GM18861 (cell line): ENCODE data around the gene HSP90AB1.

Experiments used
- ATAC-seq: cut with Tn5 transposase; IDR thresholded peaks from one replicate; pipeline ENCODE4 v1.9.1; 2021; ENCODE audit not compliant: unreplicated experiment

The HSP90AB1 gene

DNA sequence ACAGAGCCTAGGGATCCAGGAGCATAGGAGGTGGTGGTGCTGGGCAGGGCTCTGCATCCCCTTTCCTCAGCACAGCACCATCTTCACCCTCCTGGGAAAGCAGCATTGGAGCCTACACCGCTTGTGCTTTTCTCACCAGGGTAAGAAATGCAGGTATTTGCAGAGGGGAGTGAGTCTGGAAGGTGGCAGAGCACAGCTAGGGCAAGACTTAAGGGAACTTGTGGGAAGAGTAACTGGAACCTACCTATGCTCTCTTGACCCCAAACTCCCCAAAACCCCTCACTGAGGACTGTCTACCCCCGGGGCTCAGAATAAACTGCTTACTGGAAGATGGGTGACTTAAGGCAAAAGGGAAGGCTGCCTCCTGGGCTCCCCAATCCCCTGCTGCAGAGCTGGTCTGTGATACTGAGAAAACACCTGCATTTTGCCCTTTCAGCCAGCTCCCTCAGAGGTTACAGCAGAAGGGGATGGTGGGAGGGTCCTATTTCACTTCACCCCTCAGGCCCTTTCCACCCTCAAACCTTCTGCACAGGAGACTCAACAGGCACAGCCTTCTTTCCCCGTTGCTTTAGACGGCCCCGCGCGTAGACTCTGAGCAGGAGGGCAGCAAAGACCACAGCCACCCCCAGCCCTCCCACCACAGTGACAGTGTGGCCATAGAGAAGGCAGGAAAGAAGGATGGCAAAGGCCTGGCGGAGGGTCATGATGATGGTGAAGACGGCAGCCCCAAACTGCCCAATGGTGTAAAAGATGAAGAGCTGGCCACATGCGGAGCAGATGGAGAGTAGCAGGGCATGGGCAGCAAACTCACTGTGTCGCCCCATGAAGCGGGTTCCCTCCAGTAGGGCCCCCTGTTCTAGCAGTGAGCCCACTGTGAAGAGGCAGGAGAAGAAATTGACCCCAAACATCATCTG is 7.5 kb downstream of the HSP90AB1 start:
- no peak for ATAC-seq

DNA sequence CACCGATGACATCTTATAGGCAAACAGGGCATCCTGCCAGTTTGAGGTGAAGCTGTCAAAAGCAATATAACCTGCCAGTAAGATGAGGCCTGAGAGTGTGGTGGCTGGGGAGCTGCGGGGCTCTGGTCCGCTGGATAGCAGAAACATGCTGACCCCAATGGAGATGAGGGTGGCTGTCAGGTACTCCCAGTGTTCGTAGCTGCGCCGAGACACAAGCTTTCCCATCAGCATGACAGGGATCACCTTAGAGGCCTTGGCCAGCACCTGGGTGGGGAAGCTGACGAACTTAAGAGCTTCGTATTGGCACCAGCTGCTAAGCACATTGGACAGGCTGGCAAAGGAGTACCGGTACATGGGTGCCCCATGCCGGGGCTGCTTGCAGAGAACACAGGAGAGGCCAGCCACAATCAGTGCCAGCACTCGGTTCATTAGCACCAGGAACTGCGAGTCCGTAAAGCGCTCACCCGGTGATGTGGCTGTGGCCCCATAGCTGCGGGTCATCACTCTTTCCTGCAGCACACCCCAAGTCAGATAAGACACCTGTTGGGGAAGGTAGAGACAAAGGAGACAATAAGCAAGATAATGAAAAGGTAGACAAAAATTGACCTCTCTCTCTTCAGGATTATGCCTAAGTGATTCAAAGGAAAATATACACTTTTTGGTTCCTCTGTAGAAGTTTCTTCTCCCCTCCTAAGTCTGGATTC is 8.4 kb downstream of the HSP90AB1 start:
- ATAC-seq: no peak

DNA sequence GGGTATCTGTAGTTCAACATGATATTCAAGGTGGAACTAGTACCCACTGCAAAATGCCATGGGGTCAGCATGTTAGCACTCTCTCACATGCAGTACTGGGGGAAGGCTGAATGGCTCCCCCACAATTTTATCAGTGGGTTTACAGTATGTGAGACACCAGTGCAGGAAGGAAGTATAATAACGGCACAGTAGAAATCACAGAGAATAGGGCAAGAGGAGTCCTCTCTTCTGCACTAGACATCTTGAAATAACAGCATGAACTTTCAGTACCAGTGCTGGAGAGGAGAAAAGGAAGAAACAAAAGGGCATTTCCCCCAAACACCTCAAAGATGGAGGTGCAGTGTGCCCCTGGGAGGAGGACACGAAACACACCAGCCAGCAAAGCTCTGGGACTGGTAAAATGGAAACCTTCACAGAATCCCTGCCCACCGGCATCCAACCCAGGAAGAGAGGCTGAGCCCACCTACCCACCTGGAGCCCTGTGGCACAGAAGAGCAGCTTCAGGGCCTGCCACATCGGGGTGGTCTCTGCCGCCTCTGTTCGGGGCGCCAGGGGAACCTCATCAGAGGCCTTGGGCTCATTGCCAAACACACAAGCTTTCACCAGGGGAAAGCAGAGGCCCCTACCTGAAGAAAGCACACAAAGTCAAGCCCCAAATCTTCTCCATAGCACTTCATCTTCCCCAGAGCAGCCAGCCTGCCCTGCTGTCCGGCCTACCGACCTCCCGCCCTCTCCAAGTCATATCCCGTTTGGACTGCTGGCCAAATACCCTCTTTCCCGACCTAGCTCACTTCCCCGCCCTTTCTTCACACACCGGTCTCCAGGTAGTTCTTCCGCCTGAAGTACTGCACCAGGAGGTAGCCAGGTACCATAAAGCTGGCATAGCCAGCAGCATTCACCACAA is 9.2 kb downstream of the HSP90AB1 start:
- no peak for ATAC-seq

DNA sequence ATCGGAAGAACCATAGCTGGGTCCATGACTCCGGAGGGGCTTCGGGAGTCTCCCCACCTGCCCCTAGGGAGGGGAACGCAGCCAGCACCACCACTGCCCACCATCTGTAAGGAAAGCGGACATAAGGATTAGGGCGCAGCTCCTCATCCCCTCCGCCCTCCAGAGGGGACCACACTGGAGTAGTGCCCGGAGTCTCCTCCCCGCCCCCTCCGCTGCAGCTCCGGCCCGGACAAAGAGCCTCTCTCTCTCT is 9.8 kb downstream of the HSP90AB1 start:
- ATAC-seq: no peak

DNA sequence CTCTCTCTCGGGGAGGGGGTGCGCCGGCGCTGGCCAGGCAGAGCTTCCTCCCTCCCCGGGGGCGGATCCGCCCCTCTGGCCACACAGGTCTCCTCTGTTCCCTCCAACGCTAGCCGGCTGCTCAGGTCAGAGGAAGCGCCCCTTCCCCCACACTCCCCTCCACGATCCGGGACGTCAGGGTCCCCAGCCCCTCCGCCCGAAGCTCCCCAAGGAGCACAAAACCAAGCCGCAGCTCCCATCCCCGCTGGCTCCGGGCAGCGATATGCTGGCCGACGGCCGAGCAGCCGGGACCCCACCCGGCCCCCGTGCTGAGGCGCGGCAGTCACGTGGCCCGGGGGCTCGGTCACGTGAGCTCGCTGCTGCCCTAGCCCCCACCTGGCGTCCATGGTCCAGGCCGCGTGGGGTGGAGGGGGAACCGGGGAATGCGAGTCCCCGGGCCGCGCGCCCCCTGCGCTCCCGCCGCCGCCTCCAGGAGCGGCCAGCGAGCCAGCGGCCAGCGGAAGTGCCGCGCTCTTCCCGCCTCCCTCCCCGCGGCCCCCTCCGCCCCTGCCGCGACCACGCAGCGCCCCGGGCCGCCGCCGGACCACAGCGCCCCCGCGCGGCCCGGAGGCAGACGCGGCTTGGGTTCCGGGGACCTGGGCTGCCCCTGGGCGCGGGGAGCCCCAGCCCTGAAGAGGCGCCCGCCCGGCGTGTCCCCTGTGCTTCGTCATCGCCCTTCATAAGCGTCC is 10.3 kb downstream of the HSP90AB1 start, which contains the start of gene SLC35B2:
SLC35B2 (minus strand) TSS at position 504 of the 728 bp plus-strand sequence; CDS start at position 386, 118 bp downstream.
- peak; percentile 36 for ATAC-seq

DNA sequence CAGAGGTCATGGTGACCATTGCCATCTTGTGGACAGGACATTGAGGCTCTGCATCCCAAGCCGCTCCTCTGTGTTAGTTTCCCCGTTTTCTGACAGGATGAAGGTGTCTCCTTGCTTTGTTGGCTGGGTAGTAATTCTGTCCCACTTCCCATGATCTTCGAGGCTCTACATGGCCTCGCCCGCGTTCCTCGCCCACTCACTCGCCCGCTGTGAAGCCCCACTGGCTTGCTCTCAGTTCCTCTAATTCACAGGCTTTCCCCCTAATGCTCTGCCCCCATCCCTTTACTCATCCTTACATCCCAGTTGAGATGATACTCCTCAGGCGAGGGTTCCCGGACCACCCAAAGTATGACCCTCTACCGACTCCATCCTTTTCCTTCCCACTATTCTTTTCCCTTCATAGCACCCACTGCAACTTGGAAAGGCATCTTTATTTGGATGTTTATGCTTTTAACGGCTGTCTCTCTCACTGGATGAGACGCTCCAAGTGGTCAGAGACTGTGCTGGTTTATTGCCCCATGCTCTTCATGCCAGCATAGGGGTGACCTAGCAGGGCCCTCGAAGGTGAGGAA is 10.9 kb downstream of the HSP90AB1 start:
- ATAC-seq: peak; percentile 13

DNA sequence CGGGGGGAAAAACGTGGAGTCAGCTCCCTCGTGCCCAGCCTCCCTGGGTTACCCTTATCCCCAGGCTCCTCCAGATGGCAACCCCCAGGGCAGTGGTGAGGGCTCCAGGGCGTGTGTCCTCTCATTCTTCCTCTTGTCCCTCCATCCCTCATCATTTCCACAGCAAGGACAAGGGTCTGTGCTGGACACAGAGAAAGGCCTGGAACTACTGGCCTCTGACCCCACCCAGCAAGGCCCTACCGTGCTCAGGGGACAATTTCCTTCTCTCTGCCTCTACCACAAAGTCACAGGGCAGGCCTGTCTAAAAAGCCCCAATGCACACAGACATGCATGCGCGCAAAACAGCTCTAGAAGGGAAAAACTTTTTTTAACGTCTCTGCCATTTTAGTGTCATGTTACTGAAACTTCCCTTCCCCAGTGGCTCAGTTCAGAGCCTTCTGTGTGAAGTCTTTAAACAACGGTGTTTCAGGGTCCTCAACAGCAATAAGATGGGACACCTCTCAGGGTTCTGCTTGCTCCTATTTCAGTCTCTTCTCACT is 11.5 kb downstream of the HSP90AB1 start:
- no peak for ATAC-seq

DNA sequence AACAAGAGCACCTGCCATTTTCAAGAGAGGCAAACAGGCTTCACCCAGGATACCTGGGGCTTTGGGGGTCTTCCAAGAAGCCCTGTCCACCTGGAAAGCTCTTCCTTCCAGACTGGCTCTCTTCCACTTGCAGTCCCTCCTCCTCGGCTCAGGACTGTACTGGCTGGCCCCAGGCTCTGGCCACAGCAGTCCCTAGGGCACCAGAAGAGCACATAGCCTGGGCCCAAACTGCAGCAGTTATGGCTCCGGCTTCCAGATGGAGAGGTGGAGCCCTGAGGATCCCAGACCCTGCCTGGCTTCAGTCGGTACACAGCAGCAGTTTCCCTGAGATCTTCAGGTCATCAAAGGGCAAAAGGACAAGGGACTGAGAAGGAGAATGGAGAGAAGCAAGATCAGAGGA is 12.0 kb downstream of the HSP90AB1 start:
- ATAC-seq: no peak

DNA sequence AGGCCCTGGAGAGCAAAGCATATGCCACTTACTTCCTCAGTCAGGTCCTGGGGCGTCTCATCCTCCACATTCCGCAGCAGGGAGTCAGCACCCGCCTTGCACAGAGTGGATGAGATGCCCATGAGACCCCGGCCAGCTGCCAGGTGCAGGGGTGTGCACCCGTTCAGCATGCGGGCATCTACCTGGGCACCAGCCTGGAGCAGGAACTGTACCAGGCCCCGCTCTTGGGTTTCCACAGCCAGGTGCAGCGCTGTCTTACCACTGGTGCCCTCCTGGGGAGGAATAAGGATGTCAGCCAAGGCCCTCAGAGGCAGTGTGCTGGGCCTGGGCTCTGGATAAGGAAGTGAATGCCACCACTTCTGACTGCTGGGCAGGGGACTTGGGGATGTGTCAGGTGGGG is 13.1 kb downstream of the HSP90AB1 start:
- ATAC-seq: no peak

DNA sequence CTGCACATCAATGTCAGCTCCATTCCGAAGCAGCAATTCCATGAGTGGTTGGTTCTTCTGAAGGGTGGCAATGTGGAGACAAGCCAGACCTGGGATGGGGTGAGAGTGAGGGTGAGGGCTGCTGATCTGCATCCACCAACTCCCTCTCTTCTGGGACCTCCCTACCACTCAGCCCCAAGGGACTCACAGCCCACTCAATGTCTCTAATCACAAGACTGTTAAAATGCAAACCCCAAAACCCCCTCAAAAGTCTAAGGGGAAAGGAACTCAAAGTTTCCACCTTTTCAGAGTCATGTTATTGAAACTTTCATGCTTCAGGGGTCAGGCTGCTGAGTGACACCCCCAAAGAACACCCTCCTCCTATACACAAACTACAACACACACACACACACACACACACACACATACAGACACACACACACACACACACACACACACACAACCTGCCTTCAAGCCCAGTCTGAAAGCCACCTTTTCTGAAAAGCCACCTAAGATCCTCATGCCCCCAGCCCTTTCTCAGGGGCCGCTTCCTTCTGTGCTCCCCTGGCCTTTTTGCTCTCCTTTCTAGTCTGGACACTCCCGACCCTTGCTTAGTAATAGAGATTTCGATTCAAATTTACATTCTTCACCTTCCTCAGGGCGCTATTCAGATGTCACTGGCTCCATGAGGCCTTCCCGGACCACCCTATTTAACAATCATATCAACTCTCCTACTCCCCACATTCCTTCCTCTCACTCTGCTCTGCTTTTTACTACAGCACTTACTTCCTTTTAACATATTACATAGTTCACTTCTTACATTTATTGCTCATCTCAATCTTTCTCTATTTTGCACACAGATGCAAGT is 13.8 kb downstream of the HSP90AB1 start:
- ATAC-seq: no peak

DNA sequence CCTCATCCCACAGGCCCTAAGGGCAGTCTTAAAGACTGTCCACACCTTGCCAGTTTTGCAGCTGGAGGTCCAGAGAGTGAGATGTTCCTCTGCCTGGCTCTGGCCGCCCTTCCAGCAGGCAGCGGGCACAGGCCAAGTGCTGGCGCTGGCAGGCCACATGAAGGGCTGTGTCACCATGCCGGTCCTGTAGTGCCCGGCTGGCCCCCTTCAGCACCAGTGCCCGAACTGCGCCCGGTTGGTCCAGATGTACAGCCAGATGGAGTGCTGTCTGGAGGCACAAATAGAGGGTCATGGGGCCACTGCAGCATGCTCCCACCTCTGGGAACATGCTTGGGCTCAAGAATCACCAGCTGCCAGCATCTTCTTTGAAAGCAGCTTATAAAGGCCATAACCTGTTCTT is 14.7 kb downstream of the HSP90AB1 start:
- no peak for ATAC-seq

DNA sequence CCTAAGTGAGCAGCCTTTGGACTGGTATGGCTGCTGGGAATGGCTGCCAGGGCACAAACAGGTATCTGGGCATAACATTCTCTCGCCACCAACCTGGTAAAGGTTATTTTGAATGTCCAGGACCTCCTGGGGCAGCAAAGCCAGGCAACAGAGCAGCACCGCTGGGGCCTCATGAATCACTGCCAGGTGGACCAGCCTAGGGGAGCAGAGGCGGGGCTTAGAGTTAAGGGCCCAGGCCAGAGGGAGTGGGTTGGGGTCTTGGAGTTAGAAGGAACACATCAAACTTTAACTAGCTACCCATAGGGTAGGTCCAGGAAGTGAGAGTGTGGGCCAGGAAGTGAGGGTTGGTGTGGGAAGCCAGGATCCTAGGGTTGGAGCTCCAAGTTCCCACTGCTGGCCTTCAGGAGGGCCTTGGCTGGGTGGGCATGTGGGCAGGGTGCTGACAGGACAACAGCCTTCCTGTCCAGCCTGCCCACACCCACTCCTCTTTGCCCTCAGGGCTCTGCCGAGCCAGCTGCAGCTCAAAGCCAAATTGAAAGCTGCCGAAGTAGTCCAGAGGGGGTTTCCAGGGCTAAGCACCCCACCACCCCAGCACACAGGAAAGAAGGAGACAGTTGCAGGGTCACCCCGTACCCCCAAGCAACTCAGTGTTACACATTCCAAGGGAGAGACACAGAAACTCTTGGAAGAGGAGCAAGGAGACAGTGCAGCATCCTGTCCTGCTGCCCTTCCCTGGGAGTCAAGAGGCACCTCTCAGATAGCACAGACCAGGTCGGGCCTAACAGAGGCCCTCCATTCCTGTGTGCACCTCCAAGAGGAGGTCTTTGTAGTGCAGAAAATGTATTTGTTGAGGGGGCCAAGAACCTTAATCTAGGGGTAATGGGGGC is 15.8 kb downstream of the HSP90AB1 start:
- ATAC-seq: no peak

DNA sequence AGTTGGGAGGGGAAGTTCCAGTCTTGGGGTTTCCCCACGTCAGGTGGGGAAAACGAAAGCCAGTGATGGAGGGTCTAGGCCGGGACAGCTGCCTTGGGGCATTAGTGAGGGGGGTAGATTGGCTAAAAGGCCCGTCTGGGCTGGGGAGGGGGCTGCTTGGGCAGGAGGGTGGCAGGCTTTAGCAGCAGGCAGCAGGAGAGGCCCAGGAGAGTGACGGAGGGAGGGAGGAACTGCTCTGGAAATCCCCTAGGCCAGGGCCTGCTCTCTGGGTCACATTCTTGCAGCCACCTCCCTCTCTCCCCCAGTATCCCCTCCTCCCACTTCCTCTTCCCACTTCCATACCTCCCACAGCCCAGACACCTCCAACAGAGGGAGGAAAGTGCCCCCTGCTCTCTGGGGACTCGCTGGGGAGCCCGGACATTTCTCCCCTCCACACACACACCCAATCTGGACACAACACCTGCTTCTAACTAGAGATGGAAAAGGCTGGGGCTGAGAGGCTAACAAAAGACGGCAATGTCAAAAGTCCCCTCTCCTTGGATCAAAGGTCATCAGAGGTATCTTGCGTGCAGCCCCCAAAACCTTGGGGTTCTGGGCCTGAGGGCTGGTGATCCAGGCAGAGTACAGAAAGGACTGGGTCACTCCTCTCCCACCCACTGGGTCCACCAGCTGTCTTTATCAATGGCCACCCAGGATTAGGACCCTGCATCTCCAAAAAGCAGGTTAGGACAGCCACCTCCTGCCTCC is 16.6 kb downstream of the HSP90AB1 start:
- no peak for ATAC-seq

DNA sequence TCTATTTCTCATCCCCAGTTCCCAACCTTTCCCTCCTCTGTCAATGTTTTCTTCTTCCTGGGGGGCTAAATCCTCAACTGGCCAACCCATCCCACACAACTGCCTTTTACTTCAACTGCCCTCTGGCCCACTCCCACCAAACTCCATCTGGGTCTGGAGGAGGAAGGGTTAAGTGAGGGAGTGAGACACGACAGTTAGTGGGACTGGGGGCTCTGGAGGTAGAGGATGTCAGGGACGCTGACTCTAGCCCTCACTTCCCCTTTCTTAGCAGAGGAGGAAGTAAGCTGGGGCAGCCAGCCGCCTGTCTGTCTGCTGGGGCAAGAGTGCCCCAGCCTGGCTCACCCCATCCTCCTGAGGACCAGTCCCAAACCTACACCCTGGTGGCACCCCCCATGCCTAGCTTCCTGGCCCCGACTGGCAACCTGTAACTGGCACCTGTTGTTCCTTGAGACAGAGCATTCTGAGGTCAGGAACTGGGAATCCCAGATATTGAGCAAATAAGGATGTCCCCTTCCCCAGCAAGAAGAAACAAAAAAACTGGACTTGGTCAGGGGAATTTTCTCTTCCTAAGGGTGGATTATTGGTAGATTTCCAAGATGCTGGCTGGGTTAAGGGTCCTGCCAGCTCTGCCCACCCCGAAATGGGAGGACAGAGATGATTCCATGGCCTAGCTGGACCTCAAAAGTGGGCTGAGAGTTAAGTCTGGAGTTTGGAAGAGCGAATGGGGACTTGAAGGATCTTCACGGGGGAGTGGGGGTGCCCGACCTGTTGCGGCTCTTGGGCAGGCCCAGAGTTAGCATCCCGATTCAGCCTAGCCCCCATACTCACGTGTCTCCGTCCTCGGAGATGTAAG is 17.5 kb downstream of the HSP90AB1 start:
- peak; percentile 30 for ATAC-seq

DNA sequence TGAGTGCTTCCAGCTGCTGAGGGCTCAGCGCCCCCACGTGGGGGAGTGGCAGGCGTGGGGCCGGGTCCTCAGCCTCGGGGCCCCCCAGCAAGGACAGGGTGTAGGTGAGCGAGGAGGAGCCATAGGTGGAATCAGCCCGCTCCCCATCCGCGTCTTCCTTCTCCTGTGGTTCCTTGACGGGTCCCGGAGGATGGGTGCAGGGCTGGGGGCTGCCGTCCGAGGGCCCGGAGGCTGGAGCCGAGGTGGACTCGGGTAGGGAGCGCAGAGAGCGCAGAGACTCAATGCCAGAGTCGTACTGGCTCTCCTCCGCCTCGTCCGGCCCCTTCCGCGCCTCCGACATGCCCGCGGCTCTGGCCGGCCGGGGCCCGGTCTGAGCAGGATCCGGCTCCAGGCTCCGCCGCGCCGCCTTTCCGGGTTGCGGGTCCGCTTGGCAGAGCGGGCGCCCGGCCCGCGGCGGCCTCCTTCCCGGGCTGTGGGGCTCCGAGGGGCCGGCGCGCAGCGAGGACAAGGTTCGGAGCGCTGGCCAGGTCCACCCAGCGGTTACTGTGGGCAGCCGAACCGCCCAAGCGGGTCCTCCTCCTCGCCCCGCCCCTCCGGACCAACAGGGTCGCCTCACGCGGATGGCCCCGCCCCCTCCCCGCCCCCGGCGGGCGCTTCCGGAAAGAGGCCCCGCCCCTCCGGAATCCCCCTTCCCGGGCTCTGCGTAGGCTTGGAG is 18.3 kb downstream of the HSP90AB1 start, which contains the start of gene NFKBIE:
NFKBIE (minus strand) TSS at position 545 of the 715 bp plus-strand sequence; CDS start at position 340, 205 bp downstream.
- peak; percentile 25 for ATAC-seq

DNA sequence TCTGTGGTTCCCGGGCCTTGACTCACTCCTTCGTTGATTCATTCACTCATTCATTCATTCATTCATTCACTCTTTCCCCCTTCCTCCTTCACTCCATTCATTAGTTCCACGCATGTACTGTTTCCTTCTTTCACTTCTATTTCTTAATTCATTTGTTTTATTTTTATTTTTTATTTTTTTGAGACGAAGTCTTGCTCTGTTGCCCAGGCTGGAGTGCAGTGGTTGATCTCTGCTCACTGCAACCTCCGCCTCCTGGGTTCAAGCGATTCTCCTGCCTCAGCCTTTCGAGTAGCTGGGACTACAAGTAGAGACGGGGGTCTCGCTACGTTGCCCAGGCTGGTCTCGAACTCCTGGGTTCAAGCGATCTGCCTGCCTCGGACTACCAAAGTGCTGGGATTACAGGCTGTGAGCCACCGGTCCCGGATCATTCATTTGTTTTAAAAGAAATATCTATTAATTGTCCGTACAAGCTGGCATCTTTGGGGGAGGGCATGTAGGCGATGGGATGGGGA is 18.9 kb downstream of the HSP90AB1 start:
- ATAC-seq: no peak
